Measurements from ENCODE around the gene ACTL10. TPM values are rescaled to one million over a fixed set of nuclear protein-coding genes. Genes with fewer than 3 reads are reported as not detected.

Gene ACTL10
- total and polyA plus RNA-seq, 2 of the 13 experiments (the other 11 are each of a cell fraction or from before 2014, with no cell fraction given) = not detected

DNA sequence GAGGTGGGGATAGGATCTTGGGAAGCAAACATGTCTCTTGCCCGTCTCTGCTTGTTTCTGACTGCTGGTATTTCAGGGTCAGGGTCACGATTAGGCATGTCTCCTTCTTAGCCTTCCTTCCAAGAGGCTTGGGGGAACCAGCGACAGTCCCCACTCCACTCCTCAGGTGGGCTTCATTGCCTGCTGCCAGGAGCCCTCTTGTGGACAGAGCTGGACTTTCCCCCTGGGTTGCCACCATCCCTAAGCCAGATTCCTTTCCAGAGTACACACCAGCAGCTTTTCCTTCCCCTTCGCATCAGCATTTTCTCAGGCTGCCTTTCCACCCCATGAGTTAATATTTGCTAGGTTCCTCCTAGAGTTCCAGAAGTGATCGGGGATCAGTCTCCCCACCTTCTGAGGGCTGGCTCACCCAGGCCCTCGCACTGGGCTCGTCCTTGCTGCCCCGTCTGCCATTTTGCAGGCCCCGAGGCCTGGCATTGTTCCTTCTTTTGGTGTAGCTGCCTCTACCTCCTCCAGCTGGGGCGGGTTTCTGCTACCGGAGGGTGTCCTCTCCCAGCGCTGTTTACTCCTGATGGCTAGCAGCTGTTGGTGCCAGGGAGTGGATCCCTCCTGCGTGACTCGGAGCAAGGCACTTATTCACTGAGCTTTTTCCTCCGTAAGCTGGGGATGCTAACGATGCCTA is 13.4 kb upstream of the ACTL10 start (continued):
- TF ChIP-seq, protein P1, sequence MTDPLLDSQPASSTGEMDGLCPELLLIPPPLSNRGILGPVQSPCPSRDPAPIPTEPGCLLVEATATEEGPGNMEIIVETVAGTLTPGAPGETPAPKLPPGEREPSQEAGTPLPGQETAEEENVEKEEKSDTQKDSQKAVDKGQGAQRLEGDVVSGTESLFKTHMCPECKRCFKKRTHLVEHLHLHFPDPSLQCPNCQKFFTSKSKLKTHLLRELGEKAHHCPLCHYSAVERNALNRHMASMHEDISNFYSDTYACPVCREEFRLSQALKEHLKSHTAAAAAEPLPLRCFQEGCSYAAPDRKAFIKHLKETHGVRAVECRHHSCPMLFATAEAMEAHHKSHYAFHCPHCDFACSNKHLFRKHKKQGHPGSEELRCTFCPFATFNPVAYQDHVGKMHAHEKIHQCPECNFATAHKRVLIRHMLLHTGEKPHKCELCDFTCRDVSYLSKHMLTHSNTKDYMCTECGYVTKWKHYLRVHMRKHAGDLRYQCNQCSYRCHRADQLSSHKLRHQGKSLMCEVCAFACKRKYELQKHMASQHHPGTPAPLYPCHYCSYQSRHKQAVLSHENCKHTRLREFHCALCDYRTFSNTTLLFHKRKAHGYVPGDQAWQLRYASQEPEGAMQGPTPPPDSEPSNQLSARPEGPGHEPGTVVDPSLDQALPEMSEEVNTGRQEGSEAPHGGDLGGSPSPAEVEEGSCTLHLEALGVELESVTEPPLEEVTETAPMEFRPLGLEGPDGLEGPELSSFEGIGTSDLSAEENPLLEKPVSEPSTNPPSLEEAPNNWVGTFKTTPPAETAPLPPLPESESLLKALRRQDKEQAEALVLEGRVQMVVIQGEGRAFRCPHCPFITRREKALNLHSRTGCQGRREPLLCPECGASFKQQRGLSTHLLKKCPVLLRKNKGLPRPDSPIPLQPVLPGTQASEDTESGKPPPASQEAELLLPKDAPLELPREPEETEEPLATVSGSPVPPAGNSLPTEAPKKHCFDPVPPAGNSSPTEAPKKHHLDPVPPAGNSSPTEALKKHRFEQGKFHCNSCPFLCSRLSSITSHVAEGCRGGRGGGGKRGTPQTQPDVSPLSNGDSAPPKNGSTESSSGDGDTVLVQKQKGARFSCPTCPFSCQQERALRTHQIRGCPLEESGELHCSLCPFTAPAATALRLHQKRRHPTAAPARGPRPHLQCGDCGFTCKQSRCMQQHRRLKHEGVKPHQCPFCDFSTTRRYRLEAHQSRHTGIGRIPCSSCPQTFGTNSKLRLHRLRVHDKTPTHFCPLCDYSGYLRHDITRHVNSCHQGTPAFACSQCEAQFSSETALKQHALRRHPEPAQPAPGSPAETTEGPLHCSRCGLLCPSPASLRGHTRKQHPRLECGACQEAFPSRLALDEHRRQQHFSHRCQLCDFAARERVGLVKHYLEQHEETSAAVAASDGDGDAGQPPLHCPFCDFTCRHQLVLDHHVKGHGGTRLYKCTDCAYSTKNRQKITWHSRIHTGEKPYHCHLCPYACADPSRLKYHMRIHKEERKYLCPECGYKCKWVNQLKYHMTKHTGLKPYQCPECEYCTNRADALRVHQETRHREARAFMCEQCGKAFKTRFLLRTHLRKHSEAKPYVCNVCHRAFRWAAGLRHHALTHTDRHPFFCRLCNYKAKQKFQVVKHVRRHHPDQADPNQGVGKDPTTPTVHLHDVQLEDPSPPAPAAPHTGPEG (CRISPR knock-in tag; IDR thresholded peaks at IDR 0.05) = 0 out of 2 replicates have a peak, but pooled peaks have one; percentile 20
- TF ChIP-seq MAZ (IDR thresholded peaks at IDR 0.05; ENCODE audit: borderline replicate concordance, low read depth, low read length) (no peak), MAZ (CRISPR knock-in tag; IDR thresholded peaks at IDR 0.05; ENCODE audit: low read depth) (0 out of 2 replicates have a peak, but pooled peaks have one; percentile 55), ZNF883 (CRISPR knock-in tag; IDR thresholded peaks at IDR 0.05; ENCODE audit: not compliant biosample characterization) (peak; percentile 70), ZNF101 (CRISPR knock-in tag; IDR thresholded peaks at IDR 0.05; ENCODE audit: borderline replicate concordance, low read depth) (no peak), ZNF24 (IDR thresholded peaks at IDR 0.05) (no peak), MXD4 (CRISPR knock-in tag; IDR thresholded peaks at IDR 0.05) (peak; percentile 43; the same call in 1 of the 2 replicates), ZBTB42 (CRISPR knock-in tag; IDR thresholded peaks at IDR 0.05) (no peak), ZNF274 (CRISPR knock-in tag; IDR thresholded peaks at IDR 0.05) (peak; percentile 88), SRY (CRISPR knock-in tag; IDR thresholded peaks at IDR 0.05) (no peak), FOXJ3 (CRISPR knock-in tag; IDR thresholded peaks at IDR 0.05; ENCODE audit: borderline replicate concordance) (0 out of 2 replicates have a peak, but pooled peaks have one; percentile 38), NCOA5 (CRISPR knock-in tag; IDR thresholded peaks at IDR 0.05) (peak; percentile 94; the same call in 1 of the 2 replicates)
- TF ChIP-seq, protein P2, sequence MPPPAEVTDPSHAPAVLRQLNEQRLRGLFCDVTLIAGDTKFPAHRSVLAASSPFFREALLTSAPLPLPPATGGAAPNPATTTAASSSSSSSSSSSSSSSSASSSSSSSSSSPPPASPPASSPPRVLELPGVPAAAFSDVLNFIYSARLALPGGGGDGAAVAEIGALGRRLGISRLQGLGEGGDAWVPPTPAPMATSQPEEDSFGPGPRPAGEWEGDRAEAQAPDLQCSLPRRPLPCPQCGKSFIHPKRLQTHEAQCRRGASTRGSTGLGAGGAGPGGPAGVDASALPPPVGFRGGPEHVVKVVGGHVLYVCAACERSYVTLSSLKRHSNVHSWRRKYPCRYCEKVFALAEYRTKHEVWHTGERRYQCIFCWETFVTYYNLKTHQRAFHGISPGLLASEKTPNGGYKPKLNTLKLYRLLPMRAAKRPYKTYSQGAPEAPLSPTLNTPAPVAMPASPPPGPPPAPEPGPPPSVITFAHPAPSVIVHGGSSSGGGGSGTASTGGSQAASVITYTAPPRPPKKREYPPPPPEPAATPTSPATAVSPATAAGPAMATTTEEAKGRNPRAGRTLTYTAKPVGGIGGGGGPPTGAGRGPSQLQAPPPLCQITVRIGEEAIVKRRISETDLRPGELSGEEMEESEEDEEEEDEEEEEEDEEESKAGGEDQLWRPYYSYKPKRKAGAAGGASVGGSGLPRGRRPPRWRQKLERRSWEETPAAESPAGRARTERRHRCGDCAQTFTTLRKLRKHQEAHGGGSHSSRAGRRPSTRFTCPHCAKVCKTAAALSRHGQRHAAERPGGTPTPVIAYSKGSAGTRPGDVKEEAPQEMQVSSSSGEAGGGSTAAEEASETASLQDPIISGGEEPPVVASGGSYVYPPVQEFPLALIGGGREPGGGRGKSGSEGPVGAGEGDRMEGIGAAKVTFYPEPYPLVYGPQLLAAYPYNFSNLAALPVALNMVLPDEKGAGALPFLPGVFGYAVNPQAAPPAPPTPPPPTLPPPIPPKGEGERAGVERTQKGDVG (CRISPR knock-in tag; IDR thresholded peaks at IDR 0.05; ENCODE audit: borderline replicate concordance) = peak; percentile 16; the same call in 1 of the 2 replicates
- TF ChIP-seq, protein P3, sequence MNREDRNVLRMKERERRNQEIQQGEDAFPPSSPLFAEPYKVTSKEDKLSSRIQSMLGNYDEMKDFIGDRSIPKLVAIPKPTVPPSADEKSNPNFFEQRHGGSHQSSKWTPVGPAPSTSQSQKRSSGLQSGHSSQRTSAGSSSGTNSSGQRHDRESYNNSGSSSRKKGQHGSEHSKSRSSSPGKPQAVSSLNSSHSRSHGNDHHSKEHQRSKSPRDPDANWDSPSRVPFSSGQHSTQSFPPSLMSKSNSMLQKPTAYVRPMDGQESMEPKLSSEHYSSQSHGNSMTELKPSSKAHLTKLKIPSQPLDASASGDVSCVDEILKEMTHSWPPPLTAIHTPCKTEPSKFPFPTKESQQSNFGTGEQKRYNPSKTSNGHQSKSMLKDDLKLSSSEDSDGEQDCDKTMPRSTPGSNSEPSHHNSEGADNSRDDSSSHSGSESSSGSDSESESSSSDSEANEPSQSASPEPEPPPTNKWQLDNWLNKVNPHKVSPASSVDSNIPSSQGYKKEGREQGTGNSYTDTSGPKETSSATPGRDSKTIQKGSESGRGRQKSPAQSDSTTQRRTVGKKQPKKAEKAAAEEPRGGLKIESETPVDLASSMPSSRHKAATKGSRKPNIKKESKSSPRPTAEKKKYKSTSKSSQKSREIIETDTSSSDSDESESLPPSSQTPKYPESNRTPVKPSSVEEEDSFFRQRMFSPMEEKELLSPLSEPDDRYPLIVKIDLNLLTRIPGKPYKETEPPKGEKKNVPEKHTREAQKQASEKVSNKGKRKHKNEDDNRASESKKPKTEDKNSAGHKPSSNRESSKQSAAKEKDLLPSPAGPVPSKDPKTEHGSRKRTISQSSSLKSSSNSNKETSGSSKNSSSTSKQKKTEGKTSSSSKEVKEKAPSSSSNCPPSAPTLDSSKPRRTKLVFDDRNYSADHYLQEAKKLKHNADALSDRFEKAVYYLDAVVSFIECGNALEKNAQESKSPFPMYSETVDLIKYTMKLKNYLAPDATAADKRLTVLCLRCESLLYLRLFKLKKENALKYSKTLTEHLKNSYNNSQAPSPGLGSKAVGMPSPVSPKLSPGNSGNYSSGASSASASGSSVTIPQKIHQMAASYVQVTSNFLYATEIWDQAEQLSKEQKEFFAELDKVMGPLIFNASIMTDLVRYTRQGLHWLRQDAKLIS (CRISPR knock-in tag; IDR thresholded peaks at IDR 0.05) = peak; percentile 75; the same call in 1 of the 2 replicates
- TF ChIP-seq, protein P4, sequence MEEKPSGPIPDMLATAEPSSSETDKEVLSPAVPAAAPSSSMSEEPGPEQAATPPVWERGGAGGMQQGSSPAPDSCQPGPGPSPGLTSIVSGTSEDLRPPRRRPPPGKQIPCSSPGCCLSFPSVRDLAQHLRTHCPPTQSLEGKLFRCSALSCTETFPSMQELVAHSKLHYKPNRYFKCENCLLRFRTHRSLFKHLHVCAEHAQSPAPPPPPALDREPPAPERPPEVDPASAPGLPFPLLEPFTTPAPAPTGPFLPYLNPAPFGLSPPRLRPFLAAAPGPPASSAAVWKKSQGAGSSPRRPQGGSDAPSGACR (CRISPR knock-in tag; IDR thresholded peaks at IDR 0.05) = peak; percentile 55
